Measurements from ENCODE around the gene ZDHHC17. TPM values are rescaled to one million over a fixed set of nuclear protein-coding genes. Genes with fewer than 3 reads are reported as not detected.

The ZDHHC17 gene
- total RNA-seq, 1 donor from 2014 or later: 58.8 TPM

DNA sequence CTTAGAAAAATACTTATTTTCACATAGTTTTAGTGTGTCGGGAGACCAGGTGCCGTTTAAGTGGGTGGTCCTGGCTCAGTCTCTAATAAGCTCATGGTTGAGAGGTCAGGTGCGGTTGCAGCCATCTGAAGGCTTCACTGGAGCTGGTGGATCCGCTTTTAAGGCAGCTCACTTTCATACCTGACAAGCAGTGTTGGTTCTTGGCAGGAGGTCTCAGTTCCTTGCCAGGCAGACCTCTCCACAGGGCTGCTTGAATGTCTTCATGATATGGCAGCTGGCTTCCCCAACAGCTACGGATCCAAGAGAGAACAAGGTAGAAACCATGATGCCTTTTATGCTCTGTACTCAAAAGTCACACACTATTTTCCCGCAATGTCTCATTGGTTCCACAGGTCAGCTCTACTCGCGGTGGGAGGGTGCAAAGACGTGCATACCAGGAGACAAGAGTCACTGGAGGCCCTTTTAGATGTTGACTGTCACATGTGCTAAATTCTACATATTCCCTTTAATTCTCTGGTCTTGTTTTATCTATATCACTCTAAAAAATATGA lies 8.0 kb upstream of the ZDHHC17 start:
- no peaks in the 10 kb centered on the region for H3K36me3 Mint-ChIP-seq (ENCODE audit: low read depth)
- peaks cover 3% of the 10 kb centered on the region for H3K4me1 Mint-ChIP-seq
- TF ChIP-seq, protein P1, sequence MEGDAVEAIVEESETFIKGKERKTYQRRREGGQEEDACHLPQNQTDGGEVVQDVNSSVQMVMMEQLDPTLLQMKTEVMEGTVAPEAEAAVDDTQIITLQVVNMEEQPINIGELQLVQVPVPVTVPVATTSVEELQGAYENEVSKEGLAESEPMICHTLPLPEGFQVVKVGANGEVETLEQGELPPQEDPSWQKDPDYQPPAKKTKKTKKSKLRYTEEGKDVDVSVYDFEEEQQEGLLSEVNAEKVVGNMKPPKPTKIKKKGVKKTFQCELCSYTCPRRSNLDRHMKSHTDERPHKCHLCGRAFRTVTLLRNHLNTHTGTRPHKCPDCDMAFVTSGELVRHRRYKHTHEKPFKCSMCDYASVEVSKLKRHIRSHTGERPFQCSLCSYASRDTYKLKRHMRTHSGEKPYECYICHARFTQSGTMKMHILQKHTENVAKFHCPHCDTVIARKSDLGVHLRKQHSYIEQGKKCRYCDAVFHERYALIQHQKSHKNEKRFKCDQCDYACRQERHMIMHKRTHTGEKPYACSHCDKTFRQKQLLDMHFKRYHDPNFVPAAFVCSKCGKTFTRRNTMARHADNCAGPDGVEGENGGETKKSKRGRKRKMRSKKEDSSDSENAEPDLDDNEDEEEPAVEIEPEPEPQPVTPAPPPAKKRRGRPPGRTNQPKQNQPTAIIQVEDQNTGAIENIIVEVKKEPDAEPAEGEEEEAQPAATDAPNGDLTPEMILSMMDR (conservative IDR thresholded peaks at IDR 0.05): no peak
- no peak for DNase-seq (ENCODE audit: low read depth, low spot score)
- H3K27ac Mint-ChIP-seq (ENCODE audit: unreplicated experiment): no peak overlapping the region
- no peaks in the 10 kb centered on the region for H3K27me3 Mint-ChIP-seq (ENCODE audit: low read depth)
- no peak overlapping the region for H3K4me3 Mint-ChIP-seq
- H3K9me3 Mint-ChIP-seq: peaks cover 5% of the 10 kb centered on the region

DNA sequence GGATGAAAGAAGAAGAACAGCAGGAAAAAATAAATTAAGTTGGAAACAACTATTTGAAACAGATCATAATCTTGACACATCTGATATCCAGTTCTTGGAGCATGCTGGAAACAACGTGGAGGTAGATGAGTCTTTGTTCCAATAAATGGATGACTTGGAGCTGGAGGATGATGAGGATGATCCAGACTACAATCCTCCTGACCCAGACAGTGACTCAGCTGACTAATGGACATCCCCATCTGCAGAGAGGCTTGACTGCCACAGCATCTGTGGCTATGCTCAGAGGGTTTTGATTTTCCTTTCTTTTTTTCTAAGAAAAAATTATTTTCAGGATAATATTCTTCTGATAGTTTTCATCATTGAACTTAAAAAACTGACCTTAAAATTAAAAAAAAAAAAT lies 6.2 kb upstream of the ZDHHC17 start:
- Mint-ChIP-seq H3K4me1 (peaks cover 10% of the 10 kb centered on the region), H3K4me3 (no peak overlapping the region), H3K9me3 (peaks cover 7% of the 10 kb centered on the region), H3K27ac (ENCODE audit: unreplicated experiment) (no peak overlapping the region), H3K27me3 (ENCODE audit: low read depth) (no peaks in the 10 kb centered on the region), H3K36me3 (ENCODE audit: low read depth) (no peaks in the 10 kb centered on the region)
- no peak for DNase-seq (ENCODE audit: low read depth, low spot score)
- TF ChIP-seq, protein P1 (conservative IDR thresholded peaks at IDR 0.05): no peak

DNA sequence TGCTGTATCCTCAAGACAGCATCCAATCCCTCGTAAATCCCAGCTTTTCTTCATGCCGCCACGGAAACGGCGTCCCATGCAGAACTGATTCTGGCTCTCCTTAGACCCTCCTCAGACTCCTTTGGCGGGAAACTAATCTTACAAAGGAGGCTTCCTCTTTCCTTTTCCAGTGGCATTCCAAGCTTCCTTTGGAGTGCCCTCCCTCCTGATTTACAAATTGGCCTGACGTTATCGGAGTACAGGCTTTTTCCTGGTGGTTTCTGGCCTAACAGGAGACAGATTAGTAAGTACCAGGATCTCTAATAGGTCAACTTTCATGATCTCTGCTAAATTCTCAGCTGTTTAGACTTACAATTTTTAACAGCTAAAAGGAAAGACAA lies 1.3 kb upstream of the ZDHHC17 start:
- Mint-ChIP-seq H3K27ac (ENCODE audit: unreplicated experiment) (peak overlapping the region; percentile 99), H3K9me3 (peaks cover 7% of the 10 kb centered on the region), H3K4me1 (peaks cover 41% of the 10 kb centered on the region), H3K4me3 (peak overlapping the region; percentile 98), H3K36me3 (ENCODE audit: low read depth) (no peaks in the 10 kb centered on the region), H3K27me3 (ENCODE audit: low read depth) (no peaks in the 10 kb centered on the region)
- DNase-seq (ENCODE audit: low read depth, low spot score): no peak
- TF ChIP-seq, protein P1 (conservative IDR thresholded peaks at IDR 0.05): no peak

DNA sequence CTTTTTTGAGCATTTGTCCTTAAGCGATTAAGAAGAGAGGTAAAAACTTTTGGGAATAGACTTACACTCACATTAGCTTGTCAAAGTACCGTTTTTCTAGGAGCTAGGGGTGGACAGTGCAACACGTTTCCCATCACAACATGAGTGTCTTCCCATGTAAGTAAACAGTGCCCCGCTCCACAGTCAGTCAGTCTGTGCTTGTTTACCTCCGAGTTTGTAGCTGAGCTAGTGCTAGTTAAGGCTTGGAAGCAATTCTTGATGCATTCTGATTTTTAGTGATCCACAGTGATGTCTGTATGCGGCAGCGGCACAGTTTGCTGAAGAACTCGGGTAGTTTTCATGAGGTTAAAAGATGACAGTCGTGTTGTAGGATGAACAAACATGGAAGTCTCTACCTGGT lies 941 bp downstream of the ZDHHC17 start:
- peak overlapping the region; percentile 98 for H3K4me3 Mint-ChIP-seq
- H3K27ac Mint-ChIP-seq (ENCODE audit: unreplicated experiment): peak overlapping the region; percentile 100
- H3K4me1 Mint-ChIP-seq: peaks cover 42% of the 10 kb centered on the region
- no peaks in the 10 kb centered on the region for H3K27me3 Mint-ChIP-seq (ENCODE audit: low read depth)
- DNase-seq (ENCODE audit: low read depth, low spot score): peak; percentile 3
- no peaks in the 10 kb centered on the region for H3K36me3 Mint-ChIP-seq (ENCODE audit: low read depth)
- TF ChIP-seq, protein P1 (conservative IDR thresholded peaks at IDR 0.05): no peak
- H3K9me3 Mint-ChIP-seq: peaks cover 2% of the 10 kb centered on the region

DNA sequence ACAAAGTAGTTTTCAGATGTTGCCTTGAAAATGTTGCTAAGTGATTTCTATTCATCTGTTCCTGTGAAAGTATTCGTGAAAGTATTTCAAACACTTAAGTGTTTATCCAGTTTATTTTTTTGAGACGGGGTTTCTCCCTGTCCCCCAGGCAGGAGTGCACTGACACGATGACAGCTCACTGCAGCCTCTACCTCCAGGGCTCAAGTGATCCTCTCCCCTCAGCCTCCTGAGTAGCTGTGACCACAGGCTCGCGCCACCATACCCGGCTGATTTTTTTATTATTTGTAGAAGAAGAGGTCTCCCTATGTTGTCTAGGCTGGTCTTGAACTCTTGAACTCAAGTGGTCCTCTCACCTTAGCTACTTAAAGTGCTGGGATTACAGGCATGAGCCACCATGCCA lies 1.7 kb downstream of the ZDHHC17 start:
- no peaks in the 10 kb centered on the region for H3K27me3 Mint-ChIP-seq (ENCODE audit: low read depth)
- peaks cover 47% of the 10 kb centered on the region for H3K4me1 Mint-ChIP-seq
- no peaks in the 10 kb centered on the region for H3K36me3 Mint-ChIP-seq (ENCODE audit: low read depth)
- DNase-seq (ENCODE audit: low read depth, low spot score): no peak
- no peak overlapping the region for H3K27ac Mint-ChIP-seq (ENCODE audit: unreplicated experiment)
- peaks cover 2% of the 10 kb centered on the region for H3K9me3 Mint-ChIP-seq
- TF ChIP-seq, protein P1 (conservative IDR thresholded peaks at IDR 0.05): no peak
- H3K4me3 Mint-ChIP-seq: peak overlapping the region; percentile 98

Measured in neural crest cell (in vitro differentiated cells).